Fibroblast of villous mesenchyme (primary cell): Measurements from ENCODE around the gene RBM20. TPM values are rescaled to one million over a fixed set of nuclear protein-coding genes. Genes with fewer than 3 reads are reported as not detected.
"Not testable (repeated sequence)": the region's sequence is repeated elsewhere in the genome, so short reads cannot be mapped to it uniquely, and the experiment has no call there.

Experiments
- DNase-seq: peaks from one replicate; pipeline ENCODE4 v3.0.0-alpha.2; 2010; ENCODE audit warnings: low read depth
- H3K4me3 ChIP-seq: 2 replicates; pipeline ENCODE4 v1.5.1; 2011; ENCODE audit warnings: low read depth, mild to moderate bottlenecking, low read length
- total RNA-seq: library from RNA; depleted of rRNA; stranded (reverse); fragments of >200 nt; gene quantifications from 2 replicates; pipeline ENCODE4 v1.2.3, GENCODE V29; 2012
- TF ChIP-seq, protein P1 (sequence below): IDR thresholded peaks from 2 replicates; pipeline ENCODE4 v1.5.1; 2012; ENCODE audit warnings: low read depth, mild to moderate bottlenecking, low read length; ENCODE audit not compliant: insufficient read depth

Gene RBM20
- total RNA-seq, 1 donor, result under 0.01 TPM

DNA sequence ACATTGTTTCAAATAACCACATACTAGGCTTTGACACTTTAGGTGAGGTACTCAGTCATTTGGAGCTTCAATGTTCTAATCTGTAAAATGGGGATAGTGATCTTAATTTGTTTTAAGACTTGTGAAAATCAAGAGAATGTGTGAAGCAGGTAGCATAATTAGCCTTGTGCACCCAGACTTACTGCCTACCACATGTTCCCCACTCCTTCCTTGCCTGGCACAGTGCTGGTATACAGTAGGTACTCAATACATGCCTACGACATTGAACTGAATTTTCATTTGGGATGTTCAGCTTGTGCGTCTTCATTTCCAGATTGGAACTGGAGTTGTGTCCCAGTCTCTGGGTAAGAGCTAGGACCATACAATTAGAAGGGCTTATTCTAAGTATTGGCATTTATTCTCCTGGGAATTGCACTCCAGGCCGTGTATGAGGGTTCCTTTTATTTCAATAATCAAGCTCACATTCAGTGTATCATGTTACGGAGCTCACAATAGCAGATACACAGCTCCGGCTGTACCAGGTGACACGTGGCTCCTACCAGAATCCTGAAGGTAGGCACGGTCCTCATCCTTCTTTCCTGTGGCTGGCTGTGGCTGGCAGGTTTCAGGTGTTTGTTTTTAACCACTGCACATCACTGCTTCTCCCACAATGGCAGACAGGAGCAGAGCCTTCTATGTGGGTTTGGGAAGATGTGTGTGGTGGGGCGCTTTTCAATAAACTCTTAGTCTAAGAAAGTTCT, 118.1 kb downstream of the RBM20 start:
- TF ChIP-seq, protein P1, sequence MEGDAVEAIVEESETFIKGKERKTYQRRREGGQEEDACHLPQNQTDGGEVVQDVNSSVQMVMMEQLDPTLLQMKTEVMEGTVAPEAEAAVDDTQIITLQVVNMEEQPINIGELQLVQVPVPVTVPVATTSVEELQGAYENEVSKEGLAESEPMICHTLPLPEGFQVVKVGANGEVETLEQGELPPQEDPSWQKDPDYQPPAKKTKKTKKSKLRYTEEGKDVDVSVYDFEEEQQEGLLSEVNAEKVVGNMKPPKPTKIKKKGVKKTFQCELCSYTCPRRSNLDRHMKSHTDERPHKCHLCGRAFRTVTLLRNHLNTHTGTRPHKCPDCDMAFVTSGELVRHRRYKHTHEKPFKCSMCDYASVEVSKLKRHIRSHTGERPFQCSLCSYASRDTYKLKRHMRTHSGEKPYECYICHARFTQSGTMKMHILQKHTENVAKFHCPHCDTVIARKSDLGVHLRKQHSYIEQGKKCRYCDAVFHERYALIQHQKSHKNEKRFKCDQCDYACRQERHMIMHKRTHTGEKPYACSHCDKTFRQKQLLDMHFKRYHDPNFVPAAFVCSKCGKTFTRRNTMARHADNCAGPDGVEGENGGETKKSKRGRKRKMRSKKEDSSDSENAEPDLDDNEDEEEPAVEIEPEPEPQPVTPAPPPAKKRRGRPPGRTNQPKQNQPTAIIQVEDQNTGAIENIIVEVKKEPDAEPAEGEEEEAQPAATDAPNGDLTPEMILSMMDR, result no peak
- H3K4me3 ChIP-seq, result no peak overlapping the region
- no peak for DNase-seq

DNA sequence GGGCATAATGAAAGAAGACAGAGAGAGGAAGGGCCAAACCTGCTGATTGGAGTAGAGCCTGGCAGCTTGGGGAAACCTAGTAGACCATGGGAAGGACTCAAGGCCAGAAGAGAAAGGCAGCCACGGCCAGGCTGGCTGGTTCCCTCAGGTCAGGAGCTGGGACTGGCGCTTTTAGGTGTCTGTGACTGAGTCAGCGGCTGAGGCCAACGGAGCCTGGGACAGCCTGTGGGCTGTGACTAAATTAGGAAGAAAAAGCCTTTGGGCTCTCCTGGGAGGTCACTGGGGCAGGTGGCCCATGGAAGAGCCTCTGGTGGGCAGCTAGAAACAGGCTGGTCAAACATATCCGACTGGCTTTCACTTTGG, 118.7 kb downstream of the RBM20 start:
- no peak overlapping the region for H3K4me3 ChIP-seq
- TF ChIP-seq, protein P1, result no peak
- DNase-seq, result no peak

DNA sequence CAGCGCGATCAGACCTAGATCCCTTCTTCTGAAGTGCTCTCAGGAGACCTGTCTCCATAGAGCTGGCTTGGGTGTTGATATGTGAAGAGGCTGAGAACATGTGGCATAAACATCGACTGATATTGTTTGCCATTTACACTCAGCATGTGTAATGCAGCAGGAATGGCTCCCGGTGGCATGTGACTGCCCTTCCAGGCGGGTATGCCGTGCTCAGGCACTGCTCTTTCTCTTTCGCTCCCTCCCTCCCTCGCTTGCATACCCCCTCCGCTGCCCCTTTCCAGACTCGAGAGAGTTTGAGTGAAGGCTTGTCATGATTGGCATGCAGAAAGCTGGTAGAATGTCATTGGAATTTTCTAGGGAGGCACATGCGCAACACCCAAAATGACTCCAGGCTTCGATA, 120.2 kb downstream of the RBM20 start:
- TF ChIP-seq, protein P1, result no peak
- no peak for DNase-seq
- no peak overlapping the region for H3K4me3 ChIP-seq

DNA sequence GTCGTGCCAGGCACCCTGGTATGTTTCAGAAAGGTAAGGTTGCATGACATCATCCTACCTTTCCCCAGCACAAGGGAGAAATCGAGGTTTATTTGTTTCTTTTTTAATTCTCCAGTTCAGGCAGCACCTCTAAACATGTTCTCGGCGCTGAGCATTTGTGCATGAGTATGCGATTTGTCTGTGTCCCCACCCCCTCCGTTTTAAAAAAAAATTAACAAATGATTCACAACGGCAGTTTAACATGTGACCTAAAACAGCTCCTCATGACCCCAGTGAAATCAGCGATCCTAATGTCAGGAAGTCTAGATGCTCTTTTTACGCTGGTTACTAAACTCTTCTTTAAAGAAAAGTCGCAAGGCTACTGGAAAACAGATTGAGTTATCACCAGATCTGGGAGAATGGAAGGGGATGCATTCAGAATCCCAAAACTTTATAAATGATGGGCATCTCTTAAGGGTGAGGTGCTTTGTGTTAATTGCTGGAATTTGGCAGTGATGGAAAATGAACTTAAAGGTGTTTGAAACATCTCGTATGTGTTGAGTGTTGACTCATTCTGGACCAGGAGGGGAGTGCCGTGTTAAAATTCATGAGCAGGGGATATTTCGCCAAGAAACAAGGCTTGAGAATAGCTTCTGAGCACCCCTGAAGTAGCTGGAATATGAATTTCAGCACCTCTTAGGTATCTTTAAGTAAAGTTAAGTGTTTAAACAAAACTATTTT, 120.8 kb downstream of the RBM20 start:
- H3K4me3 ChIP-seq, result no peak overlapping the region
- DNase-seq, result no peak
- TF ChIP-seq, protein P1, result no peak

DNA sequence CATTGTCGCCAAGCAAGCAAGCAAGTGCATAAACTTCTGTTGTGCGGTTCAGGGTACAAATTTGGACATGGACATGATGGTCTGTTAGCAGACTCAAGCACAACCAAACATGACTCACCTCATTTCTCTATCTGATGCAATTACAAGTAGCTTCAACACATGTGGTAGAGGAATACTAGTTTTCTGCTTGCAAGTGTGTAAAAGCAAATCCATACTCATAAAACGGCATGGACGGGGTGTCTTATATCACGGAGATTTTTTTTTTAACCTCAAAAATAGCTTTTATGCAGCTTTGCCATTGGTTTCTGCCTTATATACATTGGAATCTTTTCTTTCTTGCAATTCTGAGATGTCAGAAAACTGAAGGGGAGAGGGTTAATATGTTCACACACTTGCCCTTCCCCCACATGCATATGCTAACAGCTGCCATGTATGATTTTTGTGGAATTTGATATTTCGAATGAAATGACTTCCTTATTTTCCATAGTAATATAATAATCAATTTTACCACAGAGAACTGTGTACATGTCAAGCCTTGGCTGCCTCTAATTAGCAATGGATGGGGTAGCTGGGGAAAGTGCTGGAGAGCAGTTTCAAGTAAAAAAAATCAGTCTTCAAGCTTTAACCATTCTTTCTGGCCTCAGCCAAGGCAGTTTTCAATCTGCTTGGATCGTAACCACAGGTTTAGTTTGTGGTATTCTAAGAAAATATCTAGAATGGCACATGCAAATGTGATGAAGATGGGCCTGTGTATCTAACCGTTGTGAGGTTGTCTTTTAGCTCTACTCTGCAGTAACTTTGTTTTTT, 121.6 kb downstream of the RBM20 start:
- H3K4me3 ChIP-seq, result no peak overlapping the region
- TF ChIP-seq, protein P1, result no peak
- peak; percentile 8 for DNase-seq

DNA sequence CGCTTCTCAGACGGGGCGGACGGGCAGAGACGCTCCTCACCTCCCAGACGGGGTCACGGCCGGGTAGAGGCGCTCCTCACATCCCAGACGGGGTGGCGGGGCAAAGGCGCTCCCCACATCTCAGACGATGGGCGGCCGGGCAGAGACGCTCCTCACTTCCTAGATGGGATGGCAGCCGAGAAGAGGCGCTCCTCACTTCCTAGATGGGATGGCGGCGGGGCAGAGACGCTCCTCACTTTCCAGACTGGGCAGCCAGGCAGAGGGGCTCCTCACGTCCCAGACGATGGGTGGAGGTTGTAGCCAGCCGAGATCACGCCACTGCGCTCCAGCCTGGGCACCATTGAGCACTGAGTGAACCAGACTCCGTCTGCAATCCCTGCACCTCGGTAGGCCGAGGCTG, 123.5 kb downstream of the RBM20 start:
- DNase-seq, H3K4me3 ChIP-seq: not testable (repeated sequence)

DNA sequence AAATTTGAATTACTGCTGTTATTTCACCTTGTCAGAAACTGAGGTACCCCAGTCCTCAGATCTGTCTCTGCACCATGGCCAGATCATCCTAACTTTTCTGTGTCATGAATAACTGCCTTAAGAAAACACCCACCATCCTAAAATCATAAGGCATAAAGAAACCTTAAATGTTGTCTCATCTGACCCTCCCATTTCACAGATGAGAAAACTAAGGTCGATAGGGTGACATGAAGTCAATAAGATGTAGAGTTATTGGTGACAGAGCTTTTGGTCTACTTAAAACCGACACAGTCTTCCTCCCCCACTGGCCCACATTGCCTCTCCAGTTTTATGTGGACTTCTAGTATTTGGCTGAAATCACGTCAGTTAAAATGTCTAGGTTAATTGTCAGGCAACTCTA, 126.1 kb downstream of the RBM20 start:
- DNase-seq, result no peak
- no peak overlapping the region for H3K4me3 ChIP-seq
- TF ChIP-seq, protein P1, result no peak
